HG03378 (cell line): Measurements from ENCODE around the gene LST1.
A peak's percentile ranks its signal among the peaks of the same experiment; 100 is the strongest.
"Not testable (repeated sequence)": the region's sequence is repeated elsewhere in the genome, so short reads cannot be mapped to it uniquely, and the experiment has no call there.

Experiments
- ATAC-seq: cut with Tn5 transposase; IDR thresholded peaks from one replicate; pipeline ENCODE4 v1.9.1; 2021; ENCODE audit warnings: mild to moderate bottlenecking, moderate library complexity; ENCODE audit not compliant: unreplicated experiment

LST1 gene

GRCh38 chr6:31586008-31586407 is at the start of gene LST1:
Gene LST1, plus strand, starts transcription at chr6:31586277. Its CDS starts 1,023 bp downstream, at chr6:31587300.
- ATAC-seq = no peak

- no peak for ATAC-seq
These were observed 47.2 kb upstream of the LST1 start for GRCh38 chr6:31538805-31539400.

GRCh38 chr6:31540640-31541039 is 45.4 kb upstream of the LST1 start:
- no peak for ATAC-seq

- peak; percentile 9 for ATAC-seq
These were observed 44.9 kb upstream of the LST1 start for GRCh38 chr6:31541059-31541657.

GRCh38 chr6:31541658-31542521 is 44.2 kb upstream of the LST1 start, which contains the start of gene DDX39B:
Gene DDX39B, minus strand, starts transcription at chr6:31542003. Its CDS starts 1,471 bp downstream, at chr6:31540532.
- peak; percentile 63 for ATAC-seq

GRCh38 chr6:31543639-31544038 is 42.4 kb upstream of the LST1 start:
- ATAC-seq = no peak

GRCh38 chr6:31544676-31545075 is 41.4 kb upstream of the LST1 start:
- no peak for ATAC-seq

GRCh38 chr6:31545291-31545690 is 40.8 kb upstream of the LST1 start:
- ATAC-seq = no peak

- ATAC-seq = peak; percentile 37
These were observed 39.6 kb upstream of the LST1 start, which contains the start of gene ATP6V1G2 for GRCh38 chr6:31546339-31546957. Gene ATP6V1G2, minus strand, starts transcription at chr6:31546608. Its CDS starts 49 bp downstream, at chr6:31546559.

- ATAC-seq = peak; percentile 55
These were observed 38.9 kb upstream of the LST1 start, which contains the start of gene NFKBIL1 for GRCh38 chr6:31546958-31547726. Gene NFKBIL1, plus strand, starts transcription at chr6:31547608. Its CDS starts 87 bp downstream, at chr6:31547695.

- ATAC-seq = no peak
These were observed 38.1 kb upstream of the LST1 start for GRCh38 chr6:31547727-31548543.

- ATAC-seq = no peak
These were observed 37.6 kb upstream of the LST1 start for GRCh38 chr6:31548544-31548873.

GRCh38 chr6:31551371-31551770 is 34.7 kb upstream of the LST1 start:
- ATAC-seq = not testable (repeated sequence)

- no peak for ATAC-seq
These were observed 29.8 kb upstream of the LST1 start for GRCh38 chr6:31556307-31556706.

- ATAC-seq = no peak
These were observed 28.4 kb upstream of the LST1 start for GRCh38 chr6:31557443-31558317.

GRCh38 chr6:31558318-31558625 is 27.8 kb upstream of the LST1 start:
- ATAC-seq = no peak

GRCh38 chr6:31558631-31559500 is 27.2 kb upstream of the LST1 start:
- ATAC-seq = no peak

GRCh38 chr6:31559606-31559957 is 26.5 kb upstream of the LST1 start:
- no peak for ATAC-seq
